ENCODE measurements around the gene RINL.
"Not testable (repeated sequence)": the region's sequence is repeated elsewhere in the genome, so short reads cannot be mapped to it uniquely, and the experiment has no call there.

Gene RINL

DNA sequence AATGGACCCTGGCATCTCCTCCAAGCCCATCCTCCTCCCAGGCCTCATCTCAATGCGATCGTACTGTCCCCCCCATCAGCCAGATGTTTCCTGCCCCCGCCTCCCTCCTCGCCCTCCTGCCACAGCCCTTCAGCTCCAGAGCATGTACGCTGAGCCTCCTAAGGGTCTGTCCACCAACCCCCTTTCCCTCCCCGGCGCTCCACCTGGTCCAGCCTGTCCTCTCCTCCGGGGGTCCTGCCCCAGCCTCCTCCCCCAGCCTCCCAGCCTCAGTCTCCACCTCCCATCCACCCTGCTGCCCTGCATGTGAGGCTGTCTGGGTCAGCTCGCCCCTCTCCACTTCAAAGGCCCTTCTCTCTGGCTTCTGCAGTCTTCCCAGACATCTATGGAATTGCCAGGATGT is 16.9 kb upstream of the RINL start:
- peaks cover 22% of the 10 kb centered on the region for H3K4me1 Mint-ChIP-seq (ENCODE audit: low read depth)
- no peak overlapping the region for H3K4me3 Mint-ChIP-seq
- H3K36me3 Mint-ChIP-seq (ENCODE audit: low read depth), result peaks cover 18% of the 10 kb centered on the region
- H3K27me3 Mint-ChIP-seq, result no peaks in the 10 kb centered on the region
- no peaks in the 10 kb centered on the region for H3K9me3 Mint-ChIP-seq
- no peak for DNase-seq
- peak overlapping the region; percentile 16 for H3K27ac Mint-ChIP-seq

- Mint-ChIP-seq H3K4me1 (ENCODE audit: low read depth) (peaks cover 14% of the 10 kb centered on the region), H3K36me3 (ENCODE audit: low read depth) (peaks cover 24% of the 10 kb centered on the region), H3K9me3 (no peaks in the 10 kb centered on the region), H3K27me3 (no peaks in the 10 kb centered on the region), H3K4me3 (no peak overlapping the region), H3K27ac (no peak overlapping the region)
- no peak for DNase-seq
Observed at GRCh38 chr19:38893341-38893771, 15.3 kb upstream of the RINL start.

- Mint-ChIP-seq H3K9me3 (no peaks in the 10 kb centered on the region), H3K27me3 (no peaks in the 10 kb centered on the region), H3K4me3 (no peak overlapping the region), H3K4me1 (ENCODE audit: low read depth) (peaks cover 9% of the 10 kb centered on the region), H3K36me3 (ENCODE audit: low read depth) (peaks cover 24% of the 10 kb centered on the region), H3K27ac (peak overlapping the region; percentile 37)
- DNase-seq, result no peak
Observed at GRCh38 chr19:38892841-38893240, 14.8 kb upstream of the RINL start.

DNA sequence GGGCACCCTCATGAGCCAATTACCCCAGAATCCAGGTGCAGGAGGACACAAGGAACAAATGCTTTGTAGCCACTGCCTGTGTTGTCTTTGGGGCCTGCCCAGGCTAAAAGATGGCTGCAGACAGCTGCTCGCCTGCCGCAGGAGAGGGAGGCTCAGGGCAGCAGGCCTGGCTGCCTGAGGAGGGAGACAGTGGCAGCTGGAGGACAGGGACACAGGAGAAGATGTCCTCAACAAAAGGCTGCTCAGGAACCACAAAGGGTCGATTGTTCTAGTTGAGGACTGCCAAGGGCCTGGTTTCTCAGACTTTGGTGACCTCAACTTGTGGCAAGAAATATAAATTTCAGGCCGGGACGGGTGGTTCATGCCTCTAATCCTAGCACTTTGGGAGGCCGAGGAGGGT is 13.7 kb upstream of the RINL start:
- DNase-seq, result no peak
- no peaks in the 10 kb centered on the region for H3K27me3 Mint-ChIP-seq
- H3K4me3 Mint-ChIP-seq, result no peak overlapping the region
- H3K4me1 Mint-ChIP-seq (ENCODE audit: low read depth), result no peaks in the 10 kb centered on the region
- no peaks in the 10 kb centered on the region for H3K9me3 Mint-ChIP-seq
- peaks cover 27% of the 10 kb centered on the region for H3K36me3 Mint-ChIP-seq (ENCODE audit: low read depth)
- peak overlapping the region; percentile 18 for H3K27ac Mint-ChIP-seq

- Mint-ChIP-seq H3K27me3 (no peaks in the 10 kb centered on the region), H3K27ac (no peak overlapping the region), H3K9me3 (no peaks in the 10 kb centered on the region), H3K36me3 (ENCODE audit: low read depth) (peaks cover 29% of the 10 kb centered on the region), H3K4me1 (ENCODE audit: low read depth) (no peaks in the 10 kb centered on the region), H3K4me3 (no peak overlapping the region)
- DNase-seq, result no peak
Observed at GRCh38 chr19:38890686-38891085, 12.6 kb upstream of the RINL start.

DNA sequence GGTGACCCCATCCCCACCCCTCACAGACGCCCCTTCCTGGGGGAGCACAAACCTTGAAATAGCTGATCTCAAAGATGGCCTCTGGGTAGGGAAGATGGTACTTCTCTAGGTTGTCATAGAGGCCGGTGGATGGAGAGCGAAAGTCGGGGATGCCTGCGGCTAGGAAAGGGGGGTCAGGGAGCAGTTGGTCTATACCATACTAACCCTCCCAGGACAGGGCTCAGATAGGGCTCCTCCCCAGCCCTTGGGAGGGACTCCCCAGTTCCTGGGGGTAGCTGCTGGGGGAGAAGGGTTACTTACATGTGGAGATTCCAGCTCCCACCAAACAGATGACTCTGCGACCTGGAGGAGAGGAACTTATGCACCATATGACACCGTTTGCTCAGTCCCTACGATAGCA is 11.7 kb upstream of the RINL start:
- Mint-ChIP-seq H3K27ac (no peak overlapping the region), H3K27me3 (no peaks in the 10 kb centered on the region), H3K4me1 (ENCODE audit: low read depth) (no peaks in the 10 kb centered on the region), H3K9me3 (no peaks in the 10 kb centered on the region), H3K4me3 (no peak overlapping the region), H3K36me3 (ENCODE audit: low read depth) (peaks cover 29% of the 10 kb centered on the region)
- no peak for DNase-seq

DNA sequence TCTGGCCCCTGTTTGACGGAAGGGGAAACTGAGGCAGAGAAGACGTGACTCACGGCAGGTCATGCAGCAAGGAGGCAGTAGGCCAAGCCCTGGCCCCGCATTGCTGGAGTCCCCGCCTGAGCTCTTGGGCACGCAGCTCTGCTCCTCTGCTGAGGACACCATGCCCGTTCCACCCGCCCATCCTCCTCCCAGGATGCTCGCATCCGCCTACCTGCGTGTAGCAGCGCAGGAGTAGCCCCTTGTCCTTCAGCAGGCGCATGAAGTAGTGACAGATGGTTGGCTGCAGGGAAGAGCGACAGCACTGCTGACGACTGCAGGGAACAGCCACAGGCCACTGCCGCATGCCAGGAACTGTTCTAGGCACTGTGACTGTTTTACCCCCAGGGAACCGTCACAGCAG is 10.8 kb upstream of the RINL start:
- no peaks in the 10 kb centered on the region for H3K4me1 Mint-ChIP-seq (ENCODE audit: low read depth)

GRCh38 chr19:38884691-38885090 is 6.6 kb upstream of the RINL start:
- peaks cover 27% of the 10 kb centered on the region for H3K36me3 Mint-ChIP-seq (ENCODE audit: low read depth)
- H3K4me3 Mint-ChIP-seq; DNase-seq; H3K27me3 Mint-ChIP-seq; H3K9me3 Mint-ChIP-seq; H3K4me1 Mint-ChIP-seq (ENCODE audit: low read depth): not testable (repeated sequence)
- H3K27ac Mint-ChIP-seq, result peak overlapping the region; percentile 48

More for the DNA sequence above, 10.8 kb upstream of the RINL start:
- H3K27ac Mint-ChIP-seq, result no peak overlapping the region
- H3K4me3 Mint-ChIP-seq, result no peak overlapping the region
- H3K36me3 Mint-ChIP-seq (ENCODE audit: low read depth), result peaks cover 29% of the 10 kb centered on the region
- H3K27me3 Mint-ChIP-seq, result no peaks in the 10 kb centered on the region
- no peaks in the 10 kb centered on the region for H3K9me3 Mint-ChIP-seq
- DNase-seq, result no peak

DNA sequence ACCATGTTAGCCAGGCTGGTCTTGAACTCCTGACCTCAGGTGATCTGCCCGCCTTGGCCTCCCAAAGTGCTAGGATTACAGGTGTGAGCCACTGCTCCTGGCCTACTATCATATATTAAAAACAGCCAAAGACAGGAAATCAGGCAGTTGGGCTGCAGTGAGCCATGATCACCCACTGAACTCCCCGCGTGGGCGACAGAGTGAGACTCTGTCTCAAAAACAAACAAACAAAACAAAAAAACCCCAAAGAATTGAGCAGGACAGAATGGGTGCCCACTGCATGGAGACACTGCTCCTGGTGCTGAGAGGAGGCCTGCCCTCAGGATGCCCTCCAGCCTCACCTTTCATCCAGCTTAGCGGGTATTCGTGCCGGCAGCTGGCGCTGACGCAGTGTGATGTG is 5.2 kb upstream of the RINL start:
- Mint-ChIP-seq H3K27ac (peak overlapping the region; percentile 20), H3K36me3 (ENCODE audit: low read depth) (peaks cover 19% of the 10 kb centered on the region)

DNA sequence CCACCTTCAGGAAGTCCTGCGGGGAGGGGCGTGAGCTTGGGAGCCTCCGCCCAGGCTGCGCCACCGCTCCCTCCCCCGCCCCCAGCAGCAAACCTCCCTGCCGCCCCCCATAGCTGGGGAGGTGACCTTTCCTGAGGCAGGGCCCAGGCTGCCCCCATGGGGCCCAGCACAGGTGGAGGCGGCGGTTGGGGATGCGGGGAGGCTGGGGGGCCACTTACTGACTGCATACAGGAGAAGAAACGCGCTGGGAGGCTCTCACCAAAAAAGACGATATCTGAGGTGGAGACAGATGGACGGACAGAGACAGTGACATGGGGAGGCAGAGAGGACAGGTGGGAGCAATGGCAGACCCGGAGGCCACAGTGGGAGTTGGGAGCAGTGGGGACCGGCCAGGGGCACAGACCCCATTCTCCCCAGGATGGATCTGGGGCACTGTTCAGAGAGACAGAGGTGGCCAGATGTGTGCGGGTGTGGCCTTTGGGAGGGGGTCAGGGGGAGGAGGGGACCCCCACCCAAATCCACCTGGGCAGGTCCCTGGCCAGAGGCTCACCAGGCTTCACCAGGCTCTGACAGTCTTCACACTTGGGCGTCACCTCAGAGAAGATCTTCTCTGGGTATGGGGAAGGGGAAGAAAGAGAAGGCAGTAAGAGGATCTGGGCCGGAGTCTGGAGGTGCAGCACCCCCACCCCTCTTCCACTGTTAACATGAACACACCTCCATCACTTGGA is 3.0 kb upstream of the RINL start:
- Mint-ChIP-seq H3K36me3 (ENCODE audit: low read depth) (peaks cover 27% of the 10 kb centered on the region), H3K4me1 (ENCODE audit: low read depth) (peaks cover 35% of the 10 kb centered on the region), H3K27ac (peak overlapping the region; percentile 46), H3K27me3 (no peaks in the 10 kb centered on the region), H3K9me3 (no peaks in the 10 kb centered on the region), H3K4me3 (no peak overlapping the region)
- no peak for DNase-seq

More for the DNA sequence above, 5.2 kb upstream of the RINL start:
- no peaks in the 10 kb centered on the region for H3K9me3 Mint-ChIP-seq
- no peak for DNase-seq
- H3K4me3 Mint-ChIP-seq, result no peak overlapping the region
- peaks cover 14% of the 10 kb centered on the region for H3K4me1 Mint-ChIP-seq (ENCODE audit: low read depth)
- no peaks in the 10 kb centered on the region for H3K27me3 Mint-ChIP-seq

DNA sequence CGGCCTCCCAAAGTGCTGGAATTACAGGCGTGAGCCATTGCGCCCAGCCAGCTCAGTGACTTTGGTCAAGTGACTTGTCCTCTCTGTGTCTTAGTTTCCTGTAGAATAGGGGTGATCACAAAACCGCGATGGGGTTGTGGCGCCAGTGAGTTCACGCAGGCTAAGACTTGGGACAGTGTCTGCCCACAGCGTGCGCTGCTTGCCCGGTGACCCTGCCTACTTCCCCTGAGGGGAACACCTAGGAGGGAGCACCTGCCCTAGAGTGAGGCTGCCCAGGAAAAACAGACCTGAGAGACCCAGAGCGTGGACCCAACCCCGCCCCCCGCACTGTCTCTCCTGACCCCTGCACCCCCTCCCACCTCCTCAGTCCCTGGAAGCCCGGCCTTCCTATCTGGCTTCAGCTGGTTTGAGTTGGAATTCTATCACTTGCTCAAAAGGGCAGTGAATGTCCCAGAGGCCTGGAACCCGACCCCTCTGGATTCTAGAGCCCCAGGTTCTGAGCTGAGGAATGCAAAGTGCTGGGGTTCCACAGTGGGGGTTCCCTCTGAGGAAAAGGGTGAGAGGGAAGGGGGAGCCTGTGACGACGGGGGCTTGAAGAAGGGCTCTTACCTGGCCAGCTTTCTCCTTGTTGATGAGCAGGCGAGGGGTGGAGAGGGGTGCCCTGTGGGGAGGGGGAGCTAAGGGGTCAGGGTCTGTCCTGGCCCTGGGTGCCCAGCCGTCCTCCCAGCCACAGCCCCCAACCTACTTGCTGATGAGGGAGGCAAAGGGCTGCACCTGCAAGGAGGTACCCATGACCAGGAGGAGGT is 2.2 kb upstream of the RINL start:
- H3K27me3 Mint-ChIP-seq, result no peaks in the 10 kb centered on the region
- no peak overlapping the region for H3K4me3 Mint-ChIP-seq
- H3K4me1 Mint-ChIP-seq (ENCODE audit: low read depth), result peaks cover 37% of the 10 kb centered on the region
- DNase-seq, result no peak
- peaks cover 32% of the 10 kb centered on the region for H3K36me3 Mint-ChIP-seq (ENCODE audit: low read depth)
- no peaks in the 10 kb centered on the region for H3K9me3 Mint-ChIP-seq
- peak overlapping the region; percentile 99 for H3K27ac Mint-ChIP-seq

- Mint-ChIP-seq H3K27ac (peak overlapping the region; percentile 99), H3K4me1 (ENCODE audit: low read depth) (peaks cover 37% of the 10 kb centered on the region), H3K4me3 (no peak overlapping the region), H3K9me3 (no peaks in the 10 kb centered on the region), H3K36me3 (ENCODE audit: low read depth) (peaks cover 35% of the 10 kb centered on the region), H3K27me3 (no peaks in the 10 kb centered on the region)
- no peak for DNase-seq
Observed at GRCh38 chr19:38879400-38879751, 1.3 kb upstream of the RINL start.

GRCh38 chr19:38878575-38879399 is 712 bp upstream of the RINL start:
- Mint-ChIP-seq H3K4me3 (peak overlapping the region; percentile 97), H3K27me3 (no peaks in the 10 kb centered on the region), H3K27ac (peak overlapping the region; percentile 99), H3K36me3 (ENCODE audit: low read depth) (peaks cover 41% of the 10 kb centered on the region), H3K9me3 (no peaks in the 10 kb centered on the region), H3K4me1 (ENCODE audit: low read depth) (peaks cover 37% of the 10 kb centered on the region)
- no peak for DNase-seq

DNA sequence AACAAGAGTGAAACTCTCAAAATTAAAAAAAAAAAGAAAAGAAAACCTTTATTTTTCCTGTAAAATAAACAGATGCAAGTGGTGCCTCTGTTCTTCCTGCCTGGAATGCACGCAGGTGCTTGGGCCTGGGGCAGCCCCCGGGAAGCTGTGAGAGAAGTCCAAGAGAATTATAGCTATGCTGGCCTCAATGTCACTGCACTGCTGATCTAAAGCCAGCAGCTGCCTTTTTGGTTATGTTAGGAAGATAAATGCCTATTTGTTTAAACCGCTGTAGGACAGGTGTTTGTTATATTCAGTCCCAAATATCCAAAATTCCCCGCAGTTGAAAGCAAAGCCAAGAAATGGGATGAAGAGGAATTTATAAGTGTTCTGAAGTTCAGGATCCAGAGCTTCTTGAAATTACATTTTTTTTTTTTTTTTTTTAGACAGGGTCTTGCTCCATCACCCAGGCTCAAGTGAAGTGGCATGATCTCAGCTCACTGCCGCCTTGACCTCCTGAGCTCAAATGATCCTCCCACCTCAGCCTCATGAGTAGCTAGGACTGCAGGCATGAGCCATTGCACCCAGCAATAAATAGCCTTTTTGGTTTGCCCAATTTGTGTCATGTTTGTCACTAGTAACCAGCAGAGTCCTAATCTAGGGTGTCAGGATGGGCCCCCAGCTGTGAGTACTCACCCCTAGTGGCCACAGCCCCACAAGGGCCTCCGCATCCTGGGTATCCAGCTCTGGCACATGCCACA is 2.2 kb downstream of the RINL start:
- Mint-ChIP-seq H3K36me3 (ENCODE audit: low read depth) (peaks cover 55% of the 10 kb centered on the region), H3K4me1 (ENCODE audit: low read depth) (peaks cover 39% of the 10 kb centered on the region), H3K27me3 (no peaks in the 10 kb centered on the region), H3K9me3 (no peaks in the 10 kb centered on the region), H3K4me3 (peak overlapping the region; percentile 51), H3K27ac (peak overlapping the region; percentile 99)
- no peak for DNase-seq
